HepG2 (cell line): ENCODE data around the gene C1QTNF1.

Experiments
- ATM ChIP-seq: fragments of 450-650 bp; IDR thresholded peaks from 2 replicates; pipeline ENCODE4 v1.7.1; 2017; ENCODE audit warnings: mild to moderate bottlenecking, borderline replicate concordance
- CTCF ChIP-seq: sonication (generic); formaldehyde crosslinking; IDR thresholded peaks from 2 replicates; pipeline ENCODE4 v1.5.0; 2020; ENCODE audit warnings: mild to moderate bottlenecking, missing genetic modification reagents, moderate library complexity
- POLR2A ChIP-seq, 2 experiments: IDR thresholded peaks; 2 replicates each; pipeline ENCODE4 v1.6.1; 2011; ENCODE audit warnings: low read depth in 2 of 2, low read length in 2 of 2, mild to moderate bottlenecking in 1 of 2, moderate library complexity in 1 of 2; ENCODE audit not compliant: insufficient read depth in 1 of 2
- POLR2AphosphoS5 ChIP-seq: IDR thresholded peaks from 2 replicates; pipeline ENCODE4 v1.6.1; 2012; ENCODE audit warnings: low read depth, low read length
- RAD21 ChIP-seq: fragments of 450-650 bp; formaldehyde crosslinking; IDR thresholded peaks from 2 replicates; pipeline ENCODE4 v1.5.0; 2020; ENCODE audit warnings: mild to moderate bottlenecking
- RBFOX2 ChIP-seq: fragments of 200-400 bp; formaldehyde crosslinking; IDR thresholded peaks from 2 replicates; pipeline ENCODE4 v1.6.1; 2017; ENCODE audit warnings: low read depth, mild to moderate bottlenecking, low read length
- SRSF9 ChIP-seq: fragments of 200-400 bp; formaldehyde crosslinking; IDR thresholded peaks from 2 replicates; pipeline ENCODE4 v1.6.1; 2018; ENCODE audit warnings: borderline replicate concordance, mild to moderate bottlenecking, low read depth, low read length; ENCODE audit not compliant: insufficient read depth, poor library complexity, severe bottlenecking
- TARDBP ChIP-seq: sonication (generic); formaldehyde crosslinking; IDR thresholded peaks from 2 replicates; pipeline ENCODE4 v1.8.0; 2022; ENCODE audit warnings: mild to moderate bottlenecking, missing genetic modification reagents
- TBL1XR1 ChIP-seq: fragments of 150-350 bp; IDR thresholded peaks from 2 replicates; pipeline ENCODE4 v1.6.1; 2014; ENCODE audit warnings: borderline replicate concordance, low read length; ENCODE audit not compliant: partially characterized antibody
- ZNF891 ChIP-seq: sonication (generic); formaldehyde crosslinking; IDR thresholded peaks from 2 replicates; pipeline ENCODE4 v1.5.0; 2020; ENCODE audit warnings: mild to moderate bottlenecking, missing genetic modification reagents

- TF ChIP-seq RBFOX2 (no peak), TBL1XR1 (no peak), ATM (no peak), TARDBP (no peak), CTCF (no peak), POLR2A (IDR thresholded peaks at IDR 0.05; ENCODE audit: insufficient read depth in 1 of 2, low read depth in 2 of 2, low read length in 2 of 2) (no peak), RAD21 (CRISPR knock-in tag) (no peak), POLR2AphosphoS5 (no peak), ZNF891 (no peak), SRSF9 (no peak)
Observed at GRCh38 chr17:79048826-79049755, 25.1 kb downstream of the C1QTNF1 start.
